Astrocyte of the spinal cord (primary cell): ENCODE measurements around the gene CMYA5.
A peak's percentile ranks its signal among the peaks of the same experiment; 100 is the strongest.

Experiments used
- DNase-seq: peaks from one replicate; pipeline ENCODE4 v3.0.0; 2011; ENCODE audit warnings: low read depth, low spot score
- H3K4me3 ChIP-seq: 2 replicates; pipeline ENCODE4 v1.5.1; 2011; ENCODE audit warnings: low read depth, mild to moderate bottlenecking, low read length, moderate library complexity
- in situ Hi-C: cut with HindIII; loops from 2 replicates; pipeline ENCODE4 v1.10.0; 2017; ENCODE audit warnings: low sequenced_read_pairs
- TF ChIP-seq, protein P1 (sequence below): IDR thresholded peaks from 2 replicates; pipeline ENCODE4 v1.5.1; 2012; ENCODE audit warnings: low read depth, mild to moderate bottlenecking, low read length, inconsistent platforms

Gene CMYA5

DNA sequence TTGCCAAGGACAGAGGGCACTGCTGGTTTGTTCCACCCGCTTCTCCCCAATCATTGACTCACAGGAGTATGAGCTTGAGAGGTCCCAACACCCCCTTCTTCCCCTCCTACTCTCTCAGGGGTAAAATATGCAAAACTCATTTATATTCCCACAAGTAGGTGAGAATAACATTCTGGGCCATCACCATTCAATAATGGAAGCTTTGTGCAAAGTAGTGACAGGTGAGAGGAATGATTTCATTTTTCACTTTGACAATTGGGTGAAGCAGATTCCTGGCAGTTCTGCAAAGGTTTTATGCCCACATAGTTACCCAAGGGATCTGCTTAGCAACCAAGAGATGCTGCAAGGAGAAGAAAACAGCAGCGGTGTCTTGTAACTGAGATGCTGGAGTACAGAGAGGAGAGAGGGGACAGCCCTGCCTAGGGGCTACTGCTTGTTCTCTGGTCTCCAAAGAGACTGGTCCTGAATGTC is 137.6 kb downstream of the CMYA5 start:
- in situ Hi-C loops = no loop called here
- no peak for DNase-seq
- no peak overlapping the region for H3K4me3 ChIP-seq
- TF ChIP-seq, protein P1, sequence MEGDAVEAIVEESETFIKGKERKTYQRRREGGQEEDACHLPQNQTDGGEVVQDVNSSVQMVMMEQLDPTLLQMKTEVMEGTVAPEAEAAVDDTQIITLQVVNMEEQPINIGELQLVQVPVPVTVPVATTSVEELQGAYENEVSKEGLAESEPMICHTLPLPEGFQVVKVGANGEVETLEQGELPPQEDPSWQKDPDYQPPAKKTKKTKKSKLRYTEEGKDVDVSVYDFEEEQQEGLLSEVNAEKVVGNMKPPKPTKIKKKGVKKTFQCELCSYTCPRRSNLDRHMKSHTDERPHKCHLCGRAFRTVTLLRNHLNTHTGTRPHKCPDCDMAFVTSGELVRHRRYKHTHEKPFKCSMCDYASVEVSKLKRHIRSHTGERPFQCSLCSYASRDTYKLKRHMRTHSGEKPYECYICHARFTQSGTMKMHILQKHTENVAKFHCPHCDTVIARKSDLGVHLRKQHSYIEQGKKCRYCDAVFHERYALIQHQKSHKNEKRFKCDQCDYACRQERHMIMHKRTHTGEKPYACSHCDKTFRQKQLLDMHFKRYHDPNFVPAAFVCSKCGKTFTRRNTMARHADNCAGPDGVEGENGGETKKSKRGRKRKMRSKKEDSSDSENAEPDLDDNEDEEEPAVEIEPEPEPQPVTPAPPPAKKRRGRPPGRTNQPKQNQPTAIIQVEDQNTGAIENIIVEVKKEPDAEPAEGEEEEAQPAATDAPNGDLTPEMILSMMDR = no peak

GRCh38 chr5:79829260-79829659 is 139.6 kb downstream of the CMYA5 start:
- no peak for DNase-seq
- TF ChIP-seq, protein P1 = peak; percentile 15
- H3K4me3 ChIP-seq = no peak overlapping the region
- in situ Hi-C loops = no loop called here

GRCh38 chr5:79831381-79832309 is 142.0 kb downstream of the CMYA5 start:
- in situ Hi-C loops = no loop called here
- DNase-seq = no peak
- no peak overlapping the region for H3K4me3 ChIP-seq
- TF ChIP-seq, protein P1 = no peak

DNA sequence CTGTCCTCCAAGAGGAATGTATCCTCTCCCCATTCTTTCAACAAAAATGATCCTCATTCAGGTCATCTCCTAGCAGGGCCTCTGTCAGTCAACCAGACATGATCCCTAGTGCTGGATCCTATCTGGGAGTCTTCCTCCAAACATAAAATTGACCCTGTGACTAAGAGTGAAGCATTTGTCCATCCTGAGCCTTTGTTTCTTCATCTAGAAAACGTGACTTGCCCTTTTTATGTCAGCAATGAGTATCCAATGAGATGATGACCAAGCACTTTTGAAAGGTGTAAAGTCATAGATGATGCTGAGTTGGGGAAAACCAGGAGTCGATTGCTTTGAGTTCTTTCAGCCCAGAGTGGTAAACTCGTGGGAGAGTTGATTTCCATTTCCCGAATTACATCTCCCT is 143.3 kb downstream of the CMYA5 start:
- in situ Hi-C loops = no loop called here
- H3K4me3 ChIP-seq = no peak overlapping the region
- TF ChIP-seq, protein P1 = no peak
- no peak for DNase-seq

- H3K4me3 ChIP-seq = no peak overlapping the region
- in situ Hi-C loops = no loop called here
- no peak for DNase-seq
- TF ChIP-seq, protein P1 = no peak
Measured at GRCh38 chr5:79834098-79834753, 144.6 kb downstream of the CMYA5 start.

DNA sequence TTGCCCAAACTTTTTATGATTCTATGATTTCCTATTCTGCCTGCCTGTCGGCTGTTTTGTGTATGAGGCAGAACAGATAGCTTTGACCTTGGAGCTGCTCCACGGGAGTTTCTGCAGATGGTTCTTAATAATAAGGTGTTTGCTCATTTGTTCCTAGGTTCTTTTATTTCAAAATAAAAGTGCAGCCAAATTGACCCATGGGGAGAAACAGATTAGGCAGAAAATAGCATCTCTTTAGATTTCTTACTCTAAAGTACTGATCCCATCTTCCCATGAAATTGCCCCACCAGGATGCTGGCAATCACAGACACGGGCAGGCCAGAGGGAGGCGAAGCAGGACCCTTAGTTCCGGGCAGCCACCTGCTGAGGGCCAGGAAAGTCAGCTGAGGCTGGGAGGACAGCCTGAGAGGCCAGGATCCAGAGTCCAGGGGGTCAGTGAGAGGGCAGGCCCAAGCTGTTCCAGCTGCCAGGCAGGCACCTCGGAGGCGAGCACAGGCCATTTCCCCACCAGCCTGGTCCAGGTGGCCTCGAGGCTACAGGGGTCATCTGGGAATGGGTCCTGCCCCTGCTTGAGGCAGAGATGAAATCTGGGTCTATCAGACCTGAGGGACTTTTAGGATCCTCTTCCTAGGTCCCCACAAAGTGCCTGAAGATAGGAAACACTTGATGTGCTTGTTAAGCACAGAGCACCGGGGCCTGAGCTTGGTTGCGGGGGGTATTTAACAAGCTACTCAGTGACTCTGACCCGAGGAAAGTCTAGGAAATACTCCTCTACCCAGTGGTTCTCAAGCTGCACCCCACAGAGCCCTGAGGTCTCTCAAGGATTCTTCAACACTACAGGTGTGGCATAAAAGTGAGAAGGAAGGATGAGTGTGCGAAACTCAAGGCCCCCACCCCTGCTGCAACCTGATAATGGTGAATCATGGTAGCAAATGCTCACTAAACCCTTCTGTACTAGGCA is 145.4 kb downstream of the CMYA5 start:
- no peak overlapping the region for H3K4me3 ChIP-seq
- in situ Hi-C loops = no loop called here
- DNase-seq = no peak
- TF ChIP-seq, protein P1 = no peak
